ENCODE measurements around the gene NQO1.

DNA sequence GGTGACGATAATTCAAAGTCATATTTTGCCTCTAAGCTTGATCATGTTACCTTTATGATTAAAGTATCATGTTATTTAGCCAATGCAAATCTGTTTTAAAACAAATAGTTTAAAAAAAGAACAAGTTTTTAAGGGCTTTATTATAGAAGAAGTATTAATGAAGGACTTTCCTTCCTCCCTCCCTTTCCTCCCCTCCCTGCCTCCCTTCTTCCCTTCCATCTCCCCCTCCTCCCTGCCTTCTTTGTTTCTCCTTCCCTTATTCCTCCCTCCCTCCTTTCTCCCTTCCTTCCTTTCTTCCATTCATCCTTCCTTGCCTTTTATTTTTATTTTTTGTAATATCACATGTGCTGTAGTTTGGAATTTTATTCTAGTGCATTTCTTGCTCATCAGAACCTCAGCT, 26.4 kb downstream of the NQO1 start:
- TF ChIP-seq HOXA9 (CRISPR knock-in tag; IDR thresholded peaks at IDR 0.05; ENCODE audit: borderline replicate concordance) (no peak), SMAD1 (CRISPR knock-in tag; IDR thresholded peaks at IDR 0.05; ENCODE audit: borderline replicate concordance, low read depth) (no peak), RBAK (CRISPR knock-in tag; IDR thresholded peaks at IDR 0.05) (no peak)

All from HepG2 (cell line).